HEK293 (cell line): Measurements from ENCODE around the gene PTH1R.

Source experiments
- CTCF ChIA-PET: fragments of 350-600 bp; formaldehyde crosslinking; extraction: SDS; loops from one replicate; lab custom pipeline; 2021; ENCODE audit warnings: antibody characterized with exemption; lab: Yijun Ruan, JAX
- POLR2A ChIA-PET: fragments of 300-600 bp; formaldehyde crosslinking; extraction: SDS; loops from one replicate; lab custom pipeline; 2020; ENCODE audit warnings: antibody characterized with exemption, inconsistent platforms; lab: Yijun Ruan, JAX
- H3K27ac ChIP-seq: fragments of 200-500 bp; sonication (Bioruptor generic); 2 replicates; pipeline ENCODE4 v1.5.1; 2014; ENCODE audit warnings: low read depth, low read length, control low read depth, inconsistent platforms; ENCODE audit errors: extremely low read depth
- H3K36me3 ChIP-seq, 2 experiments: fragments of 200-500 bp in 1 of 2; sonication (Bioruptor generic) in 1 of 2; 1 replicate in 1 of 2; 2 replicates in 1 of 2; pipeline ENCODE4 v1.5.1; 2014 to 2017; ENCODE audit warnings: inconsistent platforms in 2 of 2, low read length in 2 of 2; ENCODE audit not compliant: control insufficient read depth in 2 of 2, insufficient read depth in 1 of 2
- H3K4me1 ChIP-seq: fragments of 200-500 bp; sonication (Bioruptor generic); 2 replicates; pipeline ENCODE4 v1.5.1; 2014; ENCODE audit warnings: mild to moderate bottlenecking, low read length, inconsistent platforms; ENCODE audit not compliant: control insufficient read depth, insufficient read depth
- H3K4me3 ChIP-seq: 2 replicates; pipeline ENCODE4 v1.5.1; 2011; ENCODE audit warnings: low read depth, mild to moderate bottlenecking, control low read depth, low read length, moderate library complexity
- H3K9me3 ChIP-seq: fragments of 200-500 bp; sonication (Bioruptor generic); 2 replicates; pipeline ENCODE4 v1.5.1; 2014; ENCODE audit warnings: low read depth, low read length, inconsistent platforms; ENCODE audit not compliant: control insufficient read depth, insufficient read depth
- AEBP2 ChIP-seq: fragments of 450-650 bp; formaldehyde crosslinking; IDR thresholded peaks from 2 replicates; pipeline ENCODE4 v1.5.1; 2016; ENCODE audit warnings: missing biosample characterization, missing genetic modification characterization, borderline replicate concordance
- BCL11B ChIP-seq: fragments of 450-650 bp; formaldehyde crosslinking; IDR thresholded peaks from 2 replicates; pipeline ENCODE4 v1.5.1; 2016; ENCODE audit warnings: low read depth, missing biosample characterization, missing genetic modification characterization
- BCL6B ChIP-seq: fragments of 450-650 bp; formaldehyde crosslinking; IDR thresholded peaks from 2 replicates; pipeline ENCODE4 v1.5.1; 2017; ENCODE audit warnings: missing biosample characterization, missing genetic modification characterization
- HOXA7 ChIP-seq: sonication (generic); formaldehyde crosslinking; IDR thresholded peaks from 2 replicates; pipeline ENCODE4 v1.8.1; 2022; ENCODE audit warnings: missing genetic modification reagents, borderline replicate concordance
- IKZF3 ChIP-seq: fragments of 450-650 bp; IDR thresholded peaks from 2 replicates; pipeline ENCODE4 v1.5.0; 2018; ENCODE audit warnings: missing biosample characterization, mild to moderate bottlenecking, missing genetic modification characterization, moderate library complexity
- KLF17 ChIP-seq: fragments of 450-650 bp; formaldehyde crosslinking; IDR thresholded peaks from 2 replicates; pipeline ENCODE4 v1.5.1; 2016; ENCODE audit warnings: missing biosample characterization, missing genetic modification characterization
- KLF7 ChIP-seq: fragments of 450-650 bp; formaldehyde crosslinking; IDR thresholded peaks from 2 replicates; pipeline ENCODE4 v1.5.1; 2016; ENCODE audit warnings: missing biosample characterization, missing genetic modification characterization, borderline replicate concordance
- RBAK ChIP-seq: fragments of 450-650 bp; formaldehyde crosslinking; IDR thresholded peaks from 2 replicates; pipeline ENCODE4 v1.5.1; 2016; ENCODE audit warnings: missing biosample characterization, missing genetic modification characterization
- SP7 ChIP-seq: fragments of 450-650 bp; formaldehyde crosslinking; IDR thresholded peaks from 2 replicates; pipeline ENCODE4 v1.5.1; 2016; ENCODE audit warnings: missing biosample characterization, missing genetic modification characterization
- ZBTB6 ChIP-seq: fragments of 450-650 bp; formaldehyde crosslinking; IDR thresholded peaks from 2 replicates; pipeline ENCODE4 v1.5.1; 2017; ENCODE audit warnings: missing biosample characterization, missing genetic modification characterization
- ZNF114 ChIP-seq: fragments of 450-650 bp; formaldehyde crosslinking; IDR thresholded peaks from 2 replicates; pipeline ENCODE4 v1.5.0; 2017; ENCODE audit warnings: missing biosample characterization, missing genetic modification characterization
- ZNF121 ChIP-seq: fragments of 450-650 bp; formaldehyde crosslinking; IDR thresholded peaks from 2 replicates; pipeline ENCODE4 v1.5.1; 2016; ENCODE audit warnings: missing biosample characterization, missing genetic modification characterization
- ZNF211 ChIP-seq: fragments of 450-650 bp; formaldehyde crosslinking; IDR thresholded peaks from 2 replicates; pipeline ENCODE4 v1.5.1; 2016; ENCODE audit warnings: low read depth, missing biosample characterization, missing genetic modification characterization
- ZNF416 ChIP-seq: fragments of 450-650 bp; formaldehyde crosslinking; IDR thresholded peaks from 2 replicates; pipeline ENCODE4 v1.5.1; 2016; ENCODE audit warnings: missing biosample characterization, missing genetic modification characterization
- ZNF580 ChIP-seq: fragments of 450-650 bp; formaldehyde crosslinking; IDR thresholded peaks from 2 replicates; pipeline ENCODE4 v1.5.1; 2016; ENCODE audit warnings: missing biosample characterization, missing genetic modification characterization
- ZNF747 ChIP-seq: fragments of 450-650 bp; formaldehyde crosslinking; IDR thresholded peaks from 2 replicates; pipeline ENCODE4 v1.5.1; 2016; ENCODE audit warnings: missing biosample characterization, missing genetic modification characterization
- ZNF776 ChIP-seq: fragments of 450-650 bp; formaldehyde crosslinking; IDR thresholded peaks from 2 replicates; pipeline ENCODE4 v1.5.0; 2017; ENCODE audit warnings: missing biosample characterization, missing genetic modification characterization, borderline replicate concordance
- ZNF792 ChIP-seq: fragments of 450-650 bp; formaldehyde crosslinking; IDR thresholded peaks from 2 replicates; pipeline ENCODE4 v1.5.1; 2016; ENCODE audit warnings: missing biosample characterization, missing genetic modification characterization
- ZNF830 ChIP-seq: fragments of 450-650 bp; IDR thresholded peaks from 2 replicates; pipeline ENCODE4 v1.5.0; 2018; ENCODE audit warnings: missing biosample characterization, missing genetic modification characterization, low read depth, mild to moderate bottlenecking, moderate library complexity
- ZSCAN30 ChIP-seq: fragments of 450-650 bp; IDR thresholded peaks from 2 replicates; pipeline ENCODE4 v1.5.1; 2018; ENCODE audit warnings: missing biosample characterization, mild to moderate bottlenecking, missing genetic modification characterization, moderate library complexity

PTH1R gene

GRCh38 chr3:46863261-46863782 lies 14.2 kb upstream of the PTH1R start, which contains the start of gene MYL3:
Gene MYL3, minus strand, starts transcription at chr3:46863444. Its CDS starts 54 bp downstream, at chr3:46863390.
- Histone ChIP-seq H3K9me3 (no peaks in the 10 kb centered on the region), H3K4me3 (no peak within 1 kb of the TSS), H3K27ac (no peak within 1 kb of the TSS), H3K4me1 (no peaks in the 10 kb centered on the region), H3K36me3 (no peaks in the 10 kb centered on the region)
- TF ChIP-seq HOXA7 (CRISPR knock-in tag) (no peak), ZNF416 (tag by site-specific recombination) (no peak), ZNF114 (tag by site-specific recombination) (no peak), BCL11B (no peak), ZNF580 (tag by site-specific recombination) (no peak), ZNF776 (tag by site-specific recombination) (no peak), KLF17 (tag by site-specific recombination) (no peak), ZNF121 (tag by site-specific recombination) (no peak), ZSCAN30 (no peak), ZNF830 (tag by site-specific recombination) (no peak), RBAK (tag by site-specific recombination) (no peak), ZNF792 (tag by site-specific recombination) (no peak), IKZF3 (tag by site-specific recombination) (no peak), ZNF211 (tag by site-specific recombination) (no peak), SP7 (tag by site-specific recombination) (no peak), ZNF747 (no peak), AEBP2 (no peak), BCL6B (tag by site-specific recombination) (no peak), ZBTB6 (tag by site-specific recombination) (no peak), KLF7 (no peak)
- POLR2A ChIA-PET = no interaction called here
- CTCF ChIA-PET = interaction anchor here (1.5 kb wide), 1 partner anchor 31 kb away, joined by 3 read pairs; no protein-coding TSS in a partner anchor
